ENCODE measurements around the gene SHROOM3.

DNA sequence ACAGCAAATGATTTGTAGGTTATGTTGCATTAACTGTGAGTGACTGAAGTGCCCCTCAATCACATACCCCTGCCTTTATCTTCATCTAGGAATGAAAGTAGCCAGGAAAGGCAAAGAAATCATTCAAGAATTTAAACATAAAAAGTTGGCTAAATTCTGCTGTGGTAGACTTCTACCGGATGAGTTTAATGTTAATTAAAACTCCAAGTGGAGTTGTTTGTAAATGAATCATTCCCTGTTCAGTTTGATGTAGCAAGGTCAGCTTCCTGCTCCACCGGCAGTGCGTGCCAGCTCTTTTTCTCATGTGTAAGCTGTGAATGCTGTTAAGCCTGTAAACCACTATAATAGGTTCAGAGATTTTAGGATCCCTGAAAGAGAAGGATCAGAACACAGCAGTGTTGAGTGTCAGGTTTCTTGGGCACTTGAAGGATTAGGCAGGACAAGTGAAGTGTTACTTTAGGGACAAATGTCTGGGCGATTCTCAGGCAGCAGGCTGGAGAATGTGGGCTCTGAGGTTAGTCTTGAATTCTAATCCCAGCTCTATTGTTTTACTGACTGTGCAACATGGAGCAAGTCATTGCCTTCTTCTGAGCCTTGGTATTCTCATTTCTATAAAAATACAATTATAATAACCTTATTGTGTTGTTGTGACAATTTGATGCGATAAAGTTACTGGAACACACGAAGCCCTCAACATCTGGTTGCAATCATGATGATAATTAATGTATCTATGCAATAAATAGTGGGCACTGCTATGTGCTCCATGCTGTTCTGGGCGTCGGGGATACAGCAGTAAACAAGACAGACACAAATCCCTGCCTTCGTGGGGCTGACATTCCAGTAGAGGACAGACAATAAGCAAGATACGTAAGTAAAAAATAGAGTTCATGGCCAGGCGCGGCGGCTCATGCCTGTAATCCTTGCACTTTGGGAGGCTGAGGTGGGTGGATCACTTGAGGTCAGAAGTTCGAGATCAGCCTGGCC, 112.0 kb downstream of the SHROOM3 start:
- no peak for TF ChIP-seq CTCF (IDR thresholded peaks at IDR 0.05; ENCODE audit: extremely low read depth in 1 of 2, insufficient read depth in 1 of 2, low read depth in 1 of 2, low read length in 2 of 2)
- no peak for TF ChIP-seq MAX (IDR thresholded peaks at IDR 0.05; ENCODE audit: insufficient read depth, insufficient read length)

All from endothelial cell of umbilical vein (primary cell).